Measurements from ENCODE around the gene MYO5B. TPM values are rescaled to one million over a fixed set of nuclear protein-coding genes. Genes with fewer than 3 reads are reported as not detected.

The MYO5B gene
- total RNA-seq, 1 donor from 2014 or later: 114 TPM

DNA sequence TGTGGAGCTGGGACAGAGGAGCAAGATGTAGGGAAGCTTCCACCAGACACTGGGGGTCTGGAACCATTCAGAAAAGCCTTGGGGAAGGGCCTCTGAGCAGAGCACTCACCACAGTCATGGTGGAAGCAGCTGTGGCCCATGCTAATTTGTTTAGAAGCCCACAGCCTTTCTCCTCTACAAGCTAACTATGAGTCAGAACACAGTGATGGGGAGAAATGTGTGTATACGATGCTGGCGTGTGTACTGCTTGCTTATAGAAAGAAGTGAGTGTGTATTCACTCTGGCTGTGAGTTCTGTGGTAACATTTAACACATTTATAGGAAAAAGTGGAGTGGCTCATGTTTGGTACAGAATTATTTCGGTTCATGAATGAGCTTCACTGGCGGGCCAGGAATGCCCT is 224.6 kb downstream of the MYO5B start:
- Histone ChIP-seq H3K36me3 (ENCODE audit: control insufficient read depth, insufficient read depth, low read length) (no peaks in the 10 kb centered on the region), H3K27me3 (ENCODE audit: control insufficient read depth, insufficient read depth, low read length) (no peaks in the 10 kb centered on the region), H3K4me3 (ENCODE audit: low read depth, low read length) (no peak overlapping the region)
- no peak for DNase-seq (ENCODE audit: low read depth)
- TF ChIP-seq, protein P1, sequence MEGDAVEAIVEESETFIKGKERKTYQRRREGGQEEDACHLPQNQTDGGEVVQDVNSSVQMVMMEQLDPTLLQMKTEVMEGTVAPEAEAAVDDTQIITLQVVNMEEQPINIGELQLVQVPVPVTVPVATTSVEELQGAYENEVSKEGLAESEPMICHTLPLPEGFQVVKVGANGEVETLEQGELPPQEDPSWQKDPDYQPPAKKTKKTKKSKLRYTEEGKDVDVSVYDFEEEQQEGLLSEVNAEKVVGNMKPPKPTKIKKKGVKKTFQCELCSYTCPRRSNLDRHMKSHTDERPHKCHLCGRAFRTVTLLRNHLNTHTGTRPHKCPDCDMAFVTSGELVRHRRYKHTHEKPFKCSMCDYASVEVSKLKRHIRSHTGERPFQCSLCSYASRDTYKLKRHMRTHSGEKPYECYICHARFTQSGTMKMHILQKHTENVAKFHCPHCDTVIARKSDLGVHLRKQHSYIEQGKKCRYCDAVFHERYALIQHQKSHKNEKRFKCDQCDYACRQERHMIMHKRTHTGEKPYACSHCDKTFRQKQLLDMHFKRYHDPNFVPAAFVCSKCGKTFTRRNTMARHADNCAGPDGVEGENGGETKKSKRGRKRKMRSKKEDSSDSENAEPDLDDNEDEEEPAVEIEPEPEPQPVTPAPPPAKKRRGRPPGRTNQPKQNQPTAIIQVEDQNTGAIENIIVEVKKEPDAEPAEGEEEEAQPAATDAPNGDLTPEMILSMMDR (IDR thresholded peaks at IDR 0.05; ENCODE audit: insufficient read depth, low read length, poor library complexity, severe bottlenecking): no peak

GRCh38 chr18:49968644-49969309 is 226.2 kb downstream of the MYO5B start:
- TF ChIP-seq, protein P1 (IDR thresholded peaks at IDR 0.05; ENCODE audit: insufficient read depth, low read length, poor library complexity, severe bottlenecking): no peak
- H3K4me3 ChIP-seq (ENCODE audit: low read depth, low read length): no peak overlapping the region
- DNase-seq (ENCODE audit: low read depth): no peak
- H3K36me3 ChIP-seq (ENCODE audit: control insufficient read depth, insufficient read depth, low read length): no peaks in the 10 kb centered on the region
- no peaks in the 10 kb centered on the region for H3K27me3 ChIP-seq (ENCODE audit: control insufficient read depth, insufficient read depth, low read length)

- Histone ChIP-seq H3K4me3 (ENCODE audit: low read depth, low read length) (no peak overlapping the region), H3K27me3 (ENCODE audit: control insufficient read depth, insufficient read depth, low read length) (no peaks in the 10 kb centered on the region), H3K36me3 (ENCODE audit: control insufficient read depth, insufficient read depth, low read length) (no peaks in the 10 kb centered on the region)
- DNase-seq (ENCODE audit: low read depth): no peak
- TF ChIP-seq, protein P1 (IDR thresholded peaks at IDR 0.05; ENCODE audit: insufficient read depth, low read length, poor library complexity, severe bottlenecking): no peak
These were observed 227.2 kb downstream of the MYO5B start for GRCh38 chr18:49967636-49968313.

GRCh38 chr18:49967171-49967570 is 227.8 kb downstream of the MYO5B start:
- DNase-seq (ENCODE audit: low read depth): peak; percentile 82
- Histone ChIP-seq H3K4me3 (ENCODE audit: low read depth, low read length) (no peak overlapping the region), H3K36me3 (ENCODE audit: control insufficient read depth, insufficient read depth, low read length) (no peaks in the 10 kb centered on the region), H3K27me3 (ENCODE audit: control insufficient read depth, insufficient read depth, low read length) (no peaks in the 10 kb centered on the region)
- TF ChIP-seq, protein P1 (IDR thresholded peaks at IDR 0.05; ENCODE audit: insufficient read depth, low read length, poor library complexity, severe bottlenecking): no peak

DNA sequence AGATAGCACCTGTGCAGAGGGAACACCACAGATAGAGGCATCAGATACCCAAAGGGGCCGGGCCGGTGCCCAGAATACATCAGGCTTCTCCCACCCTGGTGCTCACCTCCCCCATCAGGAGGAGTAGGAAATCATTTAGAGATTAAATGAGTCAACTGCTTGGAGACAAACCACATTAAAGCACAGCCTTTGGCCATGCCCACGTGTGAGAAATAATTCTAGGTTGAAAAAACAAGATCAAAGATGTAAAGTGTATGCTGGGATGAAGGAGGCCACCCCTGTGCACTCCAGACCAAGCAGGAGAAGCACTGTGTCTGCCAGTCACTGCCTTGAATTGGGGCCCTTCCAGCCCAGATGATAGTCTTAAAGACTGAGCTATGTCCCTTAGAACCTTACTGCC is 228.9 kb downstream of the MYO5B start:
- H3K4me3 ChIP-seq (ENCODE audit: low read depth, low read length): no peak overlapping the region
- TF ChIP-seq, protein P1 (IDR thresholded peaks at IDR 0.05; ENCODE audit: insufficient read depth, low read length, poor library complexity, severe bottlenecking): no peak
- H3K27me3 ChIP-seq (ENCODE audit: control insufficient read depth, insufficient read depth, low read length): no peaks in the 10 kb centered on the region
- H3K36me3 ChIP-seq (ENCODE audit: control insufficient read depth, insufficient read depth, low read length): no peaks in the 10 kb centered on the region
- DNase-seq (ENCODE audit: low read depth): peak; percentile 74
